ELR (cell line): ENCODE results near the gene CAPN13.
"Not testable (repeated sequence)": the region's sequence is repeated elsewhere in the genome, so short reads cannot be mapped to it uniquely, and the experiment has no call there.

Experiments
- DNase-seq: peaks from one replicate; pipeline ENCODE4 v3.0.0-alpha.2; 2015; ENCODE audit warnings: low read depth

Gene CAPN13

GRCh38 chr2:30705056-30705455, 102.2 kb downstream of the CAPN13 start:
- DNase-seq = no peak

- no peak for DNase-seq
These were observed 102.8 kb downstream of the CAPN13 start for GRCh38 chr2:30704309-30705020.

- DNase-seq = no peak
These were observed 104.6 kb downstream of the CAPN13 start for GRCh38 chr2:30702694-30703093.

- DNase-seq = no peak
These were observed 105.5 kb downstream of the CAPN13 start for GRCh38 chr2:30701782-30702181.

GRCh38 chr2:30697242-30698103, 109.8 kb downstream of the CAPN13 start:
- DNase-seq = not testable (repeated sequence)

- no peak for DNase-seq
These were observed 111.5 kb downstream of the CAPN13 start for GRCh38 chr2:30695749-30696148.

GRCh38 chr2:30694286-30695055, 112.8 kb downstream of the CAPN13 start:
- no peak for DNase-seq

GRCh38 chr2:30693821-30694281, 113.4 kb downstream of the CAPN13 start:
- no peak for DNase-seq

- DNase-seq = no peak
These were observed 114.4 kb downstream of the CAPN13 start for GRCh38 chr2:30692829-30693275.

- DNase-seq = peak; percentile 42
These were observed 115.1 kb downstream of the CAPN13 start for GRCh38 chr2:30691948-30692828.

- DNase-seq = no peak
These were observed 115.9 kb downstream of the CAPN13 start for GRCh38 chr2:30691091-30691947.

GRCh38 chr2:30690126-30690561, 117.1 kb downstream of the CAPN13 start:
- no peak for DNase-seq

GRCh38 chr2:30689496-30690125, 117.6 kb downstream of the CAPN13 start:
- DNase-seq = no peak

GRCh38 chr2:30688956-30689401, 118.3 kb downstream of the CAPN13 start:
- DNase-seq = no peak

- DNase-seq = no peak
These were observed 120.6 kb downstream of the CAPN13 start for GRCh38 chr2:30686669-30687068.

- peak; percentile 19 for DNase-seq
These were observed 121.2 kb downstream of the CAPN13 start for GRCh38 chr2:30686000-30686399.

GRCh38 chr2:30684996-30685395, 122.2 kb downstream of the CAPN13 start:
- DNase-seq = no peak

GRCh38 chr2:30684516-30684915, 122.7 kb downstream of the CAPN13 start:
- no peak for DNase-seq

GRCh38 chr2:30684026-30684425, 123.2 kb downstream of the CAPN13 start:
- no peak for DNase-seq
